AG10803 (cell line): ENCODE data around the gene SLC25A44.

ENCODE experiments used
- DNase-seq: peaks from one replicate; pipeline ENCODE4 v3.0.0; 2010; ENCODE audit warnings: low read depth
- H3K4me3 ChIP-seq: 2 replicates; pipeline ENCODE4 v1.5.1; 2011; ENCODE audit warnings: mild to moderate bottlenecking, low read length, control low read depth
- TF ChIP-seq, protein P1 (sequence below): conservative IDR thresholded peaks from 2 replicates; pipeline ENCODE4 v1.5.1; 2011; ENCODE audit warnings: mild to moderate bottlenecking, low read length, control low read depth, inconsistent platforms

SLC25A44 gene

DNA sequence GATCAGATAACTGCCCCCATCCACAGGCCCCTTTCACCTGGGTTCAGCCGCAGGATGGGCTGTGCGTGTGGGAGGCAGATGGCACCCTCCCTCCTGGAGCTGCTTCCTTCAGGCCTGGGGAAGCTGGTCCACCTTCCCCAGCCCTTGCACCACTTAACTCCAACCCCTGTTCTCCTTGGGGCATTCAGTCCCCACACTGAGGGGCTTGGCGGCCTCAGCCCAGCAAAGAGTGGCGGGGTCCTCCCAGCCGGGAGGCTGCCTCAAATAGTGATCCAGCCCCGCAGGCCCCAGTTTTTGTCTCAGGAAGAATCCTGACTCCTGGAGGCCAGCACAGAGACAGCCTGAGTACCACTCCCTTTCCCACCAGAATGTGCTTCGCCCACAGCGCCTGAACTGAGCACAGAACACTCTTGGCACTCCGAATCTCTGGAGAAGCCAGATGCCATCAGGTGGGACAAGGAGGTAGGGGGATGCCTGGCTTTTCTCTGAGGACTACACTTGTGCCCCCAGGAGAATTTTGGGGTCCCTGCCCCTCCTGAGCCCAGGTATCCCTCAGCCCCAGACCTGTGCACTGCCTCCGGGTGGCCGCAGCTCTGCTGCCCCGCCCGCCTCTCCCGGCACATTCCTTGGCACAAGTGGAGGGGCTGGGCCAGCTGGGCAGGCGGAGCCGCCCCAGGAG lies 53.0 kb downstream of the SLC25A44 start:
- no peak for DNase-seq
- no peak overlapping the region for H3K4me3 ChIP-seq
- TF ChIP-seq, protein P1, sequence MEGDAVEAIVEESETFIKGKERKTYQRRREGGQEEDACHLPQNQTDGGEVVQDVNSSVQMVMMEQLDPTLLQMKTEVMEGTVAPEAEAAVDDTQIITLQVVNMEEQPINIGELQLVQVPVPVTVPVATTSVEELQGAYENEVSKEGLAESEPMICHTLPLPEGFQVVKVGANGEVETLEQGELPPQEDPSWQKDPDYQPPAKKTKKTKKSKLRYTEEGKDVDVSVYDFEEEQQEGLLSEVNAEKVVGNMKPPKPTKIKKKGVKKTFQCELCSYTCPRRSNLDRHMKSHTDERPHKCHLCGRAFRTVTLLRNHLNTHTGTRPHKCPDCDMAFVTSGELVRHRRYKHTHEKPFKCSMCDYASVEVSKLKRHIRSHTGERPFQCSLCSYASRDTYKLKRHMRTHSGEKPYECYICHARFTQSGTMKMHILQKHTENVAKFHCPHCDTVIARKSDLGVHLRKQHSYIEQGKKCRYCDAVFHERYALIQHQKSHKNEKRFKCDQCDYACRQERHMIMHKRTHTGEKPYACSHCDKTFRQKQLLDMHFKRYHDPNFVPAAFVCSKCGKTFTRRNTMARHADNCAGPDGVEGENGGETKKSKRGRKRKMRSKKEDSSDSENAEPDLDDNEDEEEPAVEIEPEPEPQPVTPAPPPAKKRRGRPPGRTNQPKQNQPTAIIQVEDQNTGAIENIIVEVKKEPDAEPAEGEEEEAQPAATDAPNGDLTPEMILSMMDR, result no peak

DNA sequence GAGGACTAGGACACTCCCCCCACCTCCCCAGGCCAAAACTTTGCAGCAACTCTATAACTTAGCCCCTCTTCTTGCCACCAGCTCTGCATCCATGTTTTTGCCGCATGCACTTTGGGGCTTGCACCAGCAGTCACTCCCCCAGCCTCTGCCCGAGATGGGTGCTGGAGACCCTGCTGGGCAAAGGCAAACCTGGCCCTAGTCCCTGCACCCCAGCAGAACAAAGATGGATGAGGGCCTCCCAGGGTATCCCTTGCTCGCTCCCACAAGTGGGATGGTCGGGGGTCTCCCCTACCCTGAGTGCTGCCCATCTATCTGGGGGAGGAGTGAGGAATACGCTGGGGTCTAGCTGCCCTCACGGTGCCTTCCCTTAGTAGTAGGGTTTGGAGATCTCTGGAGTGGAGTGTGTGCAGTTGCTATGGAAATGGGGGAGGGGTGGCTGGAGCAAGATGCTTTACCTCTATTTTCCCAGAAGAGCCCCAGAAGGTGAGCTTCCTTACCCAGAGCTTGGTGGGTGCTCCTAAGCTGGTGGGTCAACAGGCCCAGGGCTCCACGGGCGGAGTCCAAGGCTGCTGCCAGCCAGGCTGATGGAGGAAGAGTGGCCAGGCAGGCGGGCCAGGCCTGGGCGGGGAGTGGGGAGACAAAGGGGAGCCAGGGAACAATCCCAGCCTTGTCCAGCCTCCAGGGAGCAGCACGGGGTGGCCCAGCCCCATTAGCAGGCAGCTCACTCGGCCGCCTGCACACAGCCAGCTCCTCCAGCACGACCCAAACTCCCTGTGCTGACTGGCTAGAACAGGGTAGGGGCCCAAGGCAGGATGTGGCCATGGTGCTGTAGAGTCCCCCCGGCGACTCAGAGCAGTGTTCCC lies 53.8 kb downstream of the SLC25A44 start, which contains the start of gene PAQR6:
Gene PAQR6, minus strand, starts transcription at position 597 of the 863 bp plus-strand sequence. CDS start 1,325 bp downstream, outside the sequence.
- DNase-seq, result no peak
- no peak within 1 kb of the TSS for H3K4me3 ChIP-seq
- TF ChIP-seq, protein P1, result no peak

DNA sequence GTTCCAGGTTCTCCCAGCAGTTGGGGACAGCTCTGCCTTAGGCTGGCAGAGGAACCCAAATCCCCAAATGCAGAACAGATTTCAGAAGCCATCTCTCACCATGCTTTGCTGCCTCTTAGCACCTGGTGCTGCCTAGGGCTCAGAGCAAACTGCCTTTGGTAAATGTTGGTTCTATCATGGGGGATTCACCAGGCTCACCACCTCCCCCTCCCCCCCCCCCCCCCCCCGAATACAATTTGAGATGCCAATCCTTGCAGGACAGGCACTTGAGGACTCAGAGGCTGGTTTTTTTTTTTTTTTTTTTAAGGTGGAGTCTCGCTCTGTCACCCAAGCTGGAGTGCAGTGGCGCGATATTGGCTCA lies 54.4 kb downstream of the SLC25A44 start:
- no peak for DNase-seq
- TF ChIP-seq, protein P1, result no peak
- no peak overlapping the region for H3K4me3 ChIP-seq

DNA sequence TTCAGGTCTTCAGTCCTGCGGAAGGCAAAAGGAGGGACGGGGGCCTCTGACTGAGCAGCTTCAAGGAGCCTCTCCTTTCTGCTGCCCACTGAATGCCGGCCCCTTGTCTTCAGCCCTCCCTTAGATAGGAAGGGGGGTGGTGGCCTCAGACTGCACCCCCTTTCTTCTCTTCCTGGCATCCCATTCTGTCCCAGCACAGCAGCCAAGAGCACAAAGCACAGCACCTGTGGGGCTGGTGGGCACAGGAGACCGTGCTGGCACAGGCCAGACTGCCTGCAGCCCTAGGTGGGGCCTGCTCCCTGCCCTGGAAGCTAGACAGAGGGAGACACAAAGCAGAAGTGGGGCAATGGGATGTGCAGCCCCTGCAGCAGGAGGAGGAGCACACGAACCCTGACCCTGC lies 55.7 kb downstream of the SLC25A44 start:
- no peak overlapping the region for H3K4me3 ChIP-seq
- TF ChIP-seq, protein P1, result no peak
- no peak for DNase-seq

DNA sequence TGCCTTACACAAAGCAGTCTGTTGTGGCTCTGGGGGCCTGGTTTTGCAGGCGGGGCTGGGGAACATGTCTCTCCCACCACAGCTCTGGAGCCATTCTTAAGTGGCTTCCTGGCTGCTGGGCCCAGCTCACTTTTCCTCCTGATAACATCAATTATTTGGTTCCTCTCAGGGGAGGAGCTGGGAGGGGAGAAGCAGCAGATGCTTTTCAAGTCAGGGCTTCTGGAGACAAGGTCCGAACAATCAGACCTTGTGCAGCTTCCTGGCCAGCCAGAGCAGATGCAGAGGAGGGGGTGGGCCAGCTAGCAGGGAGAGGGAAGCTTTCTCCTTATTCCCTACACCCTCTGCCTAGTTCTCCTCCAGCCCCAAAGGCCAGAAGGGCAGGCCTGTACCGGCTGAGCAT lies 57.6 kb downstream of the SLC25A44 start:
- DNase-seq, result no peak
- TF ChIP-seq, protein P1, result no peak

DNA sequence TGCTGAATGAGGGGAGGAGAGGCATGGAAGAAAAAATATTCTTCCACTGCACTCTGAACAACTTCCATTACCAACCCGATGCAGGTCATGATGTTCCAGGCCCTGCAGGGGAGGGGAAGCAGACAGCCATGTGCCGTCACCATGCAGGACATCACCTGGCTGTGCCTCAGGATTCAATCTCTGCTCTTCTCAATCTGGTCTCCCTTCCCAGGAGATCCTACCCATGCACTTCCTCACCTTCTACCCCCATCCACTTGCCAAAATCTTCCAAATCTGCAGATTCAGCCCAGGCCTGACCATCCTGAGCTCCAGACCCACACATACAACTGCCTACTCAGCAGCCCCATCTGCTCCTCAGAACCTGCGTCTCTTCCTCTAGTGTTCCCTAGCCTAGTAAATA lies 59.7 kb downstream of the SLC25A44 start:
- no peak overlapping the region for H3K4me3 ChIP-seq
- TF ChIP-seq, protein P1, result no peak
- no peak for DNase-seq

More for the DNA sequence above, 57.6 kb downstream of the SLC25A44 start:
- H3K4me3 ChIP-seq, result no peak overlapping the region
